DOHH2 (cell line): Measurements from ENCODE around the gene GPR153.

Experiments
- H3F3A ChIP-seq: fragments of 200-600 bp; sonication (generic), shearing (Covaris generic); 2 replicates; pipeline ENCODE4 v1.6.0; 2016; ENCODE audit warnings: antibody characterized with exemption, mild to moderate bottlenecking; ENCODE audit not compliant: control insufficient read depth, insufficient read depth
- H3K27ac ChIP-seq: fragments of 200-600 bp; sonication (generic); 2 replicates; pipeline ENCODE4 v1.5.1; 2014; ENCODE audit warnings: low read depth, mild to moderate bottlenecking, low read length, moderate library complexity
- H3K27me3 ChIP-seq: fragments of 200-600 bp; sonication (generic); 2 replicates; pipeline ENCODE4 v1.6.1; 2014; ENCODE audit warnings: mild to moderate bottlenecking, low read length, mixed read lengths; ENCODE audit not compliant: control insufficient read depth
- H3K36me3 ChIP-seq: fragments of 200-600 bp; sonication (generic); 2 replicates; pipeline ENCODE4 v1.6.1; 2014; ENCODE audit warnings: mild to moderate bottlenecking, low read length, moderate library complexity, mixed read lengths; ENCODE audit not compliant: control insufficient read depth
- H3K4me1 ChIP-seq: fragments of 200-600 bp; sonication (generic); 2 replicates; pipeline ENCODE4 v1.6.1; 2014; ENCODE audit warnings: mild to moderate bottlenecking, low read length, mixed read lengths; ENCODE audit not compliant: control insufficient read depth
- H3K4me2 ChIP-seq: fragments of 200-600 bp; sonication (generic); 2 replicates; pipeline ENCODE4 v1.6.0; 2014; ENCODE audit warnings: mild to moderate bottlenecking, low read length, moderate library complexity
- H3K4me3 ChIP-seq: fragments of 200-600 bp; sonication (generic); 2 replicates; pipeline ENCODE4 v1.5.1; 2014; ENCODE audit warnings: mild to moderate bottlenecking, low read length, mixed read lengths
- H3K79me2 ChIP-seq: fragments of 200-600 bp; sonication (generic); 2 replicates; pipeline ENCODE4 v1.6.1; 2014; ENCODE audit warnings: mild to moderate bottlenecking, low read length, mixed read lengths; ENCODE audit not compliant: control insufficient read depth
- H3K9me2 ChIP-seq: fragments of 200-600 bp; sonication (generic); replicated peaks from 2 replicates; pipeline ENCODE4 v1.6.1; 2014; ENCODE audit warnings: mild to moderate bottlenecking, low read length, mixed read lengths; ENCODE audit not compliant: control insufficient read depth
- H3K9me3 ChIP-seq: fragments of 200-600 bp; sonication (generic); 2 replicates; pipeline ENCODE4 v1.6.1; 2014; ENCODE audit warnings: antibody characterized with exemption, low read length, mixed read lengths; ENCODE audit not compliant: control insufficient read depth, insufficient read depth
- H4K20me1 ChIP-seq: fragments of 200-600 bp; sonication (generic); 2 replicates; pipeline ENCODE4 v1.6.0; 2014; ENCODE audit warnings: low read depth, mild to moderate bottlenecking, antibody characterized with exemption, low read length, moderate library complexity; ENCODE audit not compliant: control insufficient read depth, insufficient read depth
- CTCF ChIP-seq: fragments of 200-600 bp; sonication (generic); IDR thresholded peaks from one replicate; pipeline ENCODE4 v1.5.1; 2014; ENCODE audit warnings: antibody characterized with exemption, mild to moderate bottlenecking, low read depth, low read length; ENCODE audit not compliant: poor library complexity, severe bottlenecking
- EZH2phosphoT487 ChIP-seq: fragments of 200-600 bp; sonication (generic); IDR thresholded peaks from 2 replicates; pipeline ENCODE4 v1.6.1; 2017; ENCODE audit warnings: borderline replicate concordance, mild to moderate bottlenecking, antibody characterized with exemption, low read length, moderate library complexity, mixed read lengths

GPR153 gene

GRCh38 chr1:6237093-6237492 lies 23.8 kb downstream of the GPR153 start:
- H3K27ac ChIP-seq, result no peak overlapping the region

GRCh38 chr1:6235296-6235677 lies 25.6 kb downstream of the GPR153 start:
- Histone ChIP-seq H4K20me1 (no peaks in the 10 kb centered on the region), H3K4me2 (peak overlapping the region; percentile 82), H3F3A (no peaks in the 10 kb centered on the region), H3K9me3 (no peaks in the 10 kb centered on the region), H3K79me2 (peaks cover 45% of the 10 kb centered on the region), H3K36me3 (peaks cover 46% of the 10 kb centered on the region), H3K4me3 (peak overlapping the region; percentile 93), H3K27me3 (peaks cover 14% of the 10 kb centered on the region), H3K4me1 (peaks cover 16% of the 10 kb centered on the region), H3K9me2 (no peaks in the 10 kb centered on the region), H3K27ac (peak overlapping the region; percentile 38)
- TF ChIP-seq EZH2phosphoT487, result no peak
- no peak for TF ChIP-seq CTCF

More at GRCh38 chr1:6237093-6237492, 23.8 kb downstream of the GPR153 start:
- TF ChIP-seq CTCF (no peak), EZH2phosphoT487 (no peak)
- peaks cover 31% of the 10 kb centered on the region for H3K79me2 ChIP-seq
- no peaks in the 10 kb centered on the region for H3K9me3 ChIP-seq
- H3K4me3 ChIP-seq, result no peak overlapping the region
- no peaks in the 10 kb centered on the region for H3K9me2 ChIP-seq
- H3K4me1 ChIP-seq, result peaks cover 16% of the 10 kb centered on the region
- H3K4me2 ChIP-seq, result no peak overlapping the region
- H3F3A ChIP-seq, result no peaks in the 10 kb centered on the region
- H3K27me3 ChIP-seq, result peaks cover 31% of the 10 kb centered on the region
- peaks cover 31% of the 10 kb centered on the region for H3K36me3 ChIP-seq
- no peaks in the 10 kb centered on the region for H4K20me1 ChIP-seq

DNA sequence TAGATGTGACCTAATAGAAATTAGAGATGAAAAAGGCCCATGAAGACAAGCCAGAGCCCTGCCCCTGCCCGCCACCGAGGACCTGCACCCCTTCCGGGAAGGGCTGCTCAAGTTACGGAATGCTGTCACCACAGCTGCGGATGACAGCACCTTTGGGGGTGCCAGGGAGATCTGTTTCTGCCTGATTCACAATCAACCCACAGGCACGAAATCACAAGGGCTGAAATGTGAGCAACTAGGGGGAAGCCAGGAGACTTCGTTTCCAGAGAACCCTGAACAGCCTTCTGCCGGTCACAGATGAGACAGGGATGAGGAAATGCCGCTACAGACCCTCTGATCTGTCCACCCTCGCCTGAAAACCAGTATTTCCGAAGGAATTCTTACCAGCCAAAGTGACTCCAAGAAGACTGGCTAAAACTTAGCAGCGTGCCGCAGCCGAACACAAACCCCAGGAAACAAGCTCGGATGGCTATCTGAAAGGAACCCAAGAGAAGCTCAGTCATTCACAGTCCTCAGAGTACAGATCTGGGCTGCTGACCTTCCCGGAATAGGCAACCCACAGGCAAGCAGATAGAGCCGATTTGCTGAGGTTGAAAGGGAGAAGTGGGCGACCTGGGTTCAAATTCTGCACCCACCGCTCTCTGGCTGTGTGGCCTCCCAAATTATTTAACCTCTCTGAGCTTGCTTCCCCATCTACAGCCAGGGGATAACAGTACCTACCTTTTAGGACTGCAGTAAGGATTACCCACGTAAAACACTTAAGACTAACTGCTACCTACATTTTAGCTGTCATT lies 26.2 kb downstream of the GPR153 start:
- Histone ChIP-seq H3K9me3 (no peaks in the 10 kb centered on the region), H3K4me3 (peak overlapping the region; percentile 93), H3K36me3 (peaks cover 52% of the 10 kb centered on the region), H3K9me2 (no peaks in the 10 kb centered on the region), H3K27me3 (peaks cover 8% of the 10 kb centered on the region), H3K4me2 (peak overlapping the region; percentile 82), H3K79me2 (peaks cover 50% of the 10 kb centered on the region), H4K20me1 (no peaks in the 10 kb centered on the region), H3K4me1 (peaks cover 16% of the 10 kb centered on the region), H3K27ac (peak overlapping the region; percentile 38), H3F3A (no peaks in the 10 kb centered on the region)
- no peak for TF ChIP-seq CTCF
- no peak for TF ChIP-seq EZH2phosphoT487
